Transverse colon (tissue), 4 donors: ENCODE results near the gene C1QL4.

ENCODE experiments used
- CTCF ChIP-seq, 5 experiments: fragments of 200-600 bp in 3 of 5; fragments of 450-650 bp in 2 of 5; sonication (generic) in 3 of 5; IDR thresholded peaks; 1 replicate in 2 of 5; 2 replicates in 3 of 5; pipeline ENCODE4 v1.5.1; 2016 to 2017; ENCODE audit warnings: antibody characterized with exemption in 5 of 5, inconsistent platforms in 3 of 5, mild to moderate bottlenecking in 2 of 5, moderate library complexity in 1 of 5
- POLR2A ChIP-seq: fragments of 450-650 bp; IDR thresholded peaks from one replicate; pipeline ENCODE4 v1.6.1; 2016; ENCODE audit warnings: antibody characterized with exemption, mild to moderate bottlenecking, moderate library complexity
- POLR2AphosphoS5 ChIP-seq, 3 donors: sonication (generic); formaldehyde crosslinking; IDR thresholded peaks; one replicate each; pipeline ENCODE4 v1.6.1; 2016; ENCODE audit warnings: antibody characterized with exemption in 3 of 3

GRCh38 chr12:49284672-49285071, 52.3 kb downstream of the C1QL4 start:
- TF ChIP-seq CTCF (IDR thresholded peaks at IDR 0.05) = no peak
- no peak for TF ChIP-seq POLR2AphosphoS5 (IDR thresholded peaks at IDR 0.05)
- TF ChIP-seq POLR2A = no peak
